GM23248 (cell line): ENCODE measurements around the gene XIRP2.

Experiments used
- EZH2 ChIP-seq: fragments of 200-600 bp; sonication (generic); IDR thresholded peaks from 2 replicates; pipeline ENCODE4 v1.6.1; 2018; ENCODE audit warnings: antibody characterized with exemption, mild to moderate bottlenecking; ENCODE audit not compliant: insufficient read depth, poor library complexity, severe bottlenecking
- EZH2phosphoT487 ChIP-seq: fragments of 200-600 bp; sonication (generic); IDR thresholded peaks from 2 replicates; pipeline ENCODE4 v1.6.1; 2018; ENCODE audit warnings: antibody characterized with exemption, moderate library complexity, mild to moderate bottlenecking, low read depth; ENCODE audit not compliant: insufficient read depth

DNA sequence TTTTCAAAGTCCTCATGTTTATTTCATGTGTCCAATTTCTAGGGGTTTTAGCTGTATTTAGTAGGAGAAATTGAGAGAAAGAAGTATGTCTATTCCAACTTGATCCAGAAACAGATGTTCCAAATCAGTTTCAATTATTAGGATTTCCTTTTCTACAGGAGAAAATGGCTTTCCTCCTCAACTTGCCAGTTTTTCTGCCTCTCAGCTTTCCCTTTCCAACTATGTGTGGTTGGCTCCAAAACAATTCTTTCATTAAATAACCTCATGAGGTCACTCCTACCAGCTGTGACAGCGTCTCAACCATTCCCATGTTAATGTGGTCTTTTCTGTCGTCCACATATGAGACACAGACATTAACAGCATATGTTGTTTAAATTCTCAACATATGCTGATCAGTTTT lies 13.1 kb downstream of the XIRP2 start:
- TF ChIP-seq EZH2 (no peak), EZH2phosphoT487 (no peak)
